ENCODE data around the gene MSRB2. TPM values are rescaled to one million over a fixed set of nuclear protein-coding genes. Genes with fewer than 3 reads are reported as not detected.

The MSRB2 gene
- total RNA-seq, result 23.6 and 26.4 TPM in 2 replicates
- polyA plus RNA-seq, result 83.5 and 90.2 TPM in 2 replicates

DNA sequence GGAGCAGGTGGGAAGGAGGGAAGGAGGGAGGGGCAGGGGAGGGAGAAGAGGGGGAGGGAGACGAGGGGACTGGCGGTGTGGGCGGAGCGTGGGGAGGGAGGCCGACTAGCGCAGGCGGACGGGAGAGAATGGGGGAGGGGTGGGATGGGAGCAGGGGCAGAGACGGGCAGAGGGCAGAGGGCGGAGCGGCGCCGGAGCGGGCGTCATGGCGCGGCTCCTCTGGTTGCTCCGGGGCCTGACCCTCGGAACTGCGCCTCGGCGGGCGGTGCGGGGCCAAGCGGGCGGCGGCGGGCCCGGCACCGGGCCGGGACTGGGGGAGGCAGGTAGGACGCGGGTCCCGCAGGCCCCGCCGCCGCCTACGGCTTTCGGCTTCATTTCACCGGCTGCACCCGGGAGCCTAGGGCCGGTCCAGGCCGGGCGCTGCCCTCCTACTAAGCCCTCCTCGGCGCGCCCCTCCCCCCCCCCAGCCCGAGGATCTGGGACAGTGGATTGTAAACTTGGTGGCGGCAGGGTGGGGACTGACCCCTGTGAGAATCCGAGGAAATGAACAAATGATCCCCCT lies at the start of gene MSRB2:
MSRB2 (plus strand) TSS at position 176 of the 562 bp plus-strand sequence; CDS start at position 206, 30 bp downstream.
- H3K36me3 ChIP-seq (replicated peaks; ENCODE audit: insufficient read depth, low read depth), result no peaks in the 10 kb centered on the region
- H2AFZ ChIP-seq, result peak within 1 kb of the TSS; percentile 80
- H3K27me3 ChIP-seq, result no peaks in the 10 kb centered on the region
- peak within 1 kb of the TSS; percentile 89 for H3K4me2 ChIP-seq
- WGBS (ENCODE audit: low lambda C conversion rate, missing lambda C conversion rate), result 0% methylated on average over 11 of the region's 50 CpGs
- H3K79me2 ChIP-seq, result peaks cover 27% of the 10 kb centered on the region
- H3K27ac ChIP-seq, result peak within 1 kb of the TSS; percentile 98
- H3K9me2 ChIP-seq (replicated peaks; ENCODE audit: insufficient read depth), result no peaks in the 10 kb centered on the region
- TF ChIP-seq EZH2phosphoT487 (IDR thresholded peaks at IDR 0.05; ENCODE audit: low read depth, severe bottlenecking, unreplicated experiment) (no peak), EZH2 (IDR thresholded peaks at IDR 0.05; ENCODE audit: borderline replicate concordance) (no peak)
- TF ChIP-seq, protein P1, sequence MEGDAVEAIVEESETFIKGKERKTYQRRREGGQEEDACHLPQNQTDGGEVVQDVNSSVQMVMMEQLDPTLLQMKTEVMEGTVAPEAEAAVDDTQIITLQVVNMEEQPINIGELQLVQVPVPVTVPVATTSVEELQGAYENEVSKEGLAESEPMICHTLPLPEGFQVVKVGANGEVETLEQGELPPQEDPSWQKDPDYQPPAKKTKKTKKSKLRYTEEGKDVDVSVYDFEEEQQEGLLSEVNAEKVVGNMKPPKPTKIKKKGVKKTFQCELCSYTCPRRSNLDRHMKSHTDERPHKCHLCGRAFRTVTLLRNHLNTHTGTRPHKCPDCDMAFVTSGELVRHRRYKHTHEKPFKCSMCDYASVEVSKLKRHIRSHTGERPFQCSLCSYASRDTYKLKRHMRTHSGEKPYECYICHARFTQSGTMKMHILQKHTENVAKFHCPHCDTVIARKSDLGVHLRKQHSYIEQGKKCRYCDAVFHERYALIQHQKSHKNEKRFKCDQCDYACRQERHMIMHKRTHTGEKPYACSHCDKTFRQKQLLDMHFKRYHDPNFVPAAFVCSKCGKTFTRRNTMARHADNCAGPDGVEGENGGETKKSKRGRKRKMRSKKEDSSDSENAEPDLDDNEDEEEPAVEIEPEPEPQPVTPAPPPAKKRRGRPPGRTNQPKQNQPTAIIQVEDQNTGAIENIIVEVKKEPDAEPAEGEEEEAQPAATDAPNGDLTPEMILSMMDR (IDR thresholded peaks at IDR 0.05; ENCODE audit: poor library complexity), result no peak
- no peaks in the 10 kb centered on the region for H4K20me1 ChIP-seq (ENCODE audit: insufficient read depth, poor library complexity, severe bottlenecking)
- DNase-seq (ENCODE audit: low spot score), result peak; percentile 99
- H3K4me3 ChIP-seq, result peak within 1 kb of the TSS; percentile 68
- H3K4me1 ChIP-seq (ENCODE audit: insufficient read depth), result peaks cover 18% of the 10 kb centered on the region
- peaks cover 3% of the 10 kb centered on the region for H3K9me3 ChIP-seq (ENCODE audit: low read depth)

DNA sequence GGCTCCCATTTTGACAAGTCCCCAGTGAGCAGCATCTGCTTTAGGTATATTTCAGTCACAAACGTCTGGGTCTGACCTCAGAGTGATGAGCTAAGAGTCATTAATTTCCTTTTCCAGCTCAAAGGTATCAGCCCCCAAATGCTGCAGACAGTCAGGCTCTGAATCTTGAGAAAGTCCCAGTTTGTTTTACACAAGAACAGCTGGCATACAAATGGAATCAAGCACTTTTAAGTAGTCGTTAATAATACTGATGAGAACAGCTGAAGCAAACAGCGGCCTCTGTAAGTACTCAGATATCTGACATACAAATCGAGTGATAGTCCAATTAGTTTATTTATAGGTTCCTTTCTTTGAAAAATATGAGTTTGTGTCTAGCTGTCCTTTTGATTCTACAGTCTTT lies 49.4 kb upstream of the MSRB2 start:
- Histone ChIP-seq H3K9me2 (replicated peaks; ENCODE audit: insufficient read depth) (no peaks in the 10 kb centered on the region), H3K4me3 (no peak overlapping the region), H4K20me1 (ENCODE audit: insufficient read depth, poor library complexity, severe bottlenecking) (no peaks in the 10 kb centered on the region), H3K4me2 (no peak overlapping the region), H3K79me2 (no peaks in the 10 kb centered on the region), H3K9me3 (ENCODE audit: low read depth) (no peaks in the 10 kb centered on the region), H3K27me3 (no peaks in the 10 kb centered on the region), H3K27ac (no peak overlapping the region), H3K36me3 (replicated peaks; ENCODE audit: insufficient read depth, low read depth) (no peaks in the 10 kb centered on the region), H3K4me1 (ENCODE audit: insufficient read depth) (no peaks in the 10 kb centered on the region), H2AFZ (no peak overlapping the region)
- TF ChIP-seq, protein P1 (IDR thresholded peaks at IDR 0.05; ENCODE audit: poor library complexity), result no peak
- TF ChIP-seq EZH2 (IDR thresholded peaks at IDR 0.05; ENCODE audit: borderline replicate concordance) (no peak), EZH2phosphoT487 (IDR thresholded peaks at IDR 0.05; ENCODE audit: low read depth, severe bottlenecking, unreplicated experiment) (no peak)
- 53% methylated on average over 4 of the region's 4 CpGs for WGBS (ENCODE audit: low lambda C conversion rate, missing lambda C conversion rate)
- no peak for DNase-seq (ENCODE audit: low spot score)

DNA sequence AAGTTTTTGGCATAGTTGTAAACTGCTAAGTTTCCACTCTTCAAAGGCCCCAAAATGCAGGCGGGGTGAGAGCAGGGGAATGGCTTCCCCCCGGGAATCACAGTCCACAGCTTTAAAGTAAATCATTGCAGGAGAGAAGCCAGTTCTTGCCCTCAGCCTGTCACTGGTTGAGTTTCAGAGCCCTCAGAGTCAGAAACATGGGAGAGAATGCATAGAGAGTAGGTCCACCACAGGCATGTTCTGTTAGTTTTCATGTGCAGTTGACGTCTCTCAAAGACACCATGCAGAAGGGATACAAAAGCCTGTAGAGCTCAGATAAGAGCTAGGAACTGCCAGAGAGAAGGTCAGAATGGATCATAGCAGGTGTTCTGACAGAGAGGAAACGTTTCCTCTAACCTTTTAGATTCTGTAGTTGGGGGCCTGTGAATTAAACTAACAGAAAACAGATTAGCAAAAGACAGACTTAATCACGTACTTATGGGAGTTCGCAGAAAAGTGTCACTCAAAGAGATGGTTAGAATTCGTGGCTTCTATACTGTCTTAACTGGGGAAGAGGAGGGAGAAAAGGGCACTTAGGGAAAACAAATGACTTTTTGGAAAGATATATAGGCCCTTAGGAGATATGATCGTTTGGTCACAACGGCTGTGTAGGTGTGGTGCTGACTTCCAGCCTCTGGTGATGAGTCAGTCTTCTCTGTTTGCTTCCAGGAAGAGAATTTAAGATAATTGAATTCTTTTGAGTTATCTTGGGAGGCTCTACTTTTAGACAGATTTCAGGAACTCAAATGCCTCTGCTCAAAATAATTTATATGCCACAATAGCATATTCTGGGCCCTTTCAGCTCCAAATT lies 48.0 kb upstream of the MSRB2 start:
- WGBS (ENCODE audit: low lambda C conversion rate, missing lambda C conversion rate), result 32% methylated on average over 9 of the region's 9 CpGs
- no peaks in the 10 kb centered on the region for H3K36me3 ChIP-seq (replicated peaks; ENCODE audit: insufficient read depth, low read depth)
- no peaks in the 10 kb centered on the region for H3K9me2 ChIP-seq (replicated peaks; ENCODE audit: insufficient read depth)
- no peaks in the 10 kb centered on the region for H4K20me1 ChIP-seq (ENCODE audit: insufficient read depth, poor library complexity, severe bottlenecking)
- H3K27me3 ChIP-seq, result no peaks in the 10 kb centered on the region
- H3K79me2 ChIP-seq, result no peaks in the 10 kb centered on the region
- H2AFZ ChIP-seq, result no peak overlapping the region
- no peak overlapping the region for H3K4me2 ChIP-seq
- H3K4me3 ChIP-seq, result no peak overlapping the region
- no peak for DNase-seq (ENCODE audit: low spot score)
- no peak overlapping the region for H3K27ac ChIP-seq
- no peak for TF ChIP-seq EZH2 (IDR thresholded peaks at IDR 0.05; ENCODE audit: borderline replicate concordance)
- TF ChIP-seq, protein P1 (IDR thresholded peaks at IDR 0.05; ENCODE audit: poor library complexity), result no peak
- no peak for TF ChIP-seq EZH2phosphoT487 (IDR thresholded peaks at IDR 0.05; ENCODE audit: low read depth, severe bottlenecking, unreplicated experiment)
- H3K4me1 ChIP-seq (ENCODE audit: insufficient read depth), result no peaks in the 10 kb centered on the region
- H3K9me3 ChIP-seq (ENCODE audit: low read depth), result no peaks in the 10 kb centered on the region

Data from hepatocyte (in vitro differentiated cells).